Activated CD4-positive, alpha-beta T cell treated with anti-CD3 and anti-CD28 coated beads, Interleukin-2, amount 50 U/mL, for 4 hours (primary cell): ENCODE measurements around the gene CEACAM1.
"Not testable (repeated sequence)": the region's sequence is repeated elsewhere in the genome, so short reads cannot be mapped to it uniquely, and the experiment has no call there.

Experiments used
- DNase-seq, 2 experiments: peaks; one replicate each; pipeline ENCODE4 v3.0.0-alpha.2; 2020

CEACAM1 gene

GRCh38 chr19:42472402-42473147, 55.7 kb downstream of the CEACAM1 start:
- no peak for DNase-seq

- no peak for DNase-seq
Measured at GRCh38 chr19:42471554-42472249, 56.6 kb downstream of the CEACAM1 start.

GRCh38 chr19:42469311-42470235, 58.7 kb downstream of the CEACAM1 start:
- no peak for DNase-seq

- no peak for DNase-seq
Measured at GRCh38 chr19:42468273-42468796, 59.9 kb downstream of the CEACAM1 start.

- DNase-seq: no peak
Measured at GRCh38 chr19:42467183-42467760, 61.0 kb downstream of the CEACAM1 start.

GRCh38 chr19:42466521-42467182, 61.6 kb downstream of the CEACAM1 start:
- DNase-seq: no peak

GRCh38 chr19:42465827-42466280, 62.4 kb downstream of the CEACAM1 start:
- no peak for DNase-seq

GRCh38 chr19:42461700-42462324, 66.5 kb downstream of the CEACAM1 start:
- DNase-seq: no peak

- DNase-seq: not testable (repeated sequence)
Measured at GRCh38 chr19:42461231-42461630, 67.0 kb downstream of the CEACAM1 start.

- DNase-seq: no peak
Measured at GRCh38 chr19:42459926-42460325, 68.4 kb downstream of the CEACAM1 start.
